Upper lobe of left lung (tissue), 6 donors: ENCODE data around the gene TENM4. TPM values are rescaled to one million over a fixed set of nuclear protein-coding genes. Genes with fewer than 3 reads are reported as not detected.

Experiments
- ATAC-seq, 2 donors: fragments of 200-7000 bp; cut with Tn5 transposase; one replicate each; pipeline ENCODE4 v1.9.1; 2022; ENCODE audit warnings: mild to moderate bottlenecking in 2 of 2, moderate library complexity in 2 of 2; ENCODE audit not compliant: low FRiP score in 2 of 2
- DNase-seq, 2 donors: peaks; one replicate each; pipeline ENCODE4 v3.0.0-alpha.2; 2019 to 2020
- H3K27ac ChIP-seq, 4 donors: fragments of 200-600 bp; sonication (generic); one replicate each; pipeline ENCODE4 v1.5.1; 2016 to 2019
- H3K27me3 ChIP-seq, 4 donors: fragments of 200-600 bp; sonication (generic); one replicate each; pipeline ENCODE4 v1.5.1; 2017 to 2019
- H3K36me3 ChIP-seq, 4 donors: fragments of 200-600 bp; sonication (generic); one replicate each; pipeline ENCODE4 v1.5.1; 2016 to 2019
- H3K4me1 ChIP-seq, 4 donors: fragments of 200-600 bp; sonication (generic); one replicate each; pipeline ENCODE4 v1.5.1; 2018 to 2019
- H3K4me3 ChIP-seq, 4 donors: fragments of 200-600 bp; sonication (generic); one replicate each; pipeline ENCODE4 v1.5.1; 2017 to 2019; ENCODE audit warnings: mild to moderate bottlenecking in 2 of 4, moderate library complexity in 1 of 4
- H3K9me3 ChIP-seq, 4 donors: fragments of 200-600 bp; sonication (generic); one replicate each; pipeline ENCODE4 v1.5.1; 2018 to 2019
- EP300 ChIP-seq, 4 donors: sonication (generic); formaldehyde crosslinking; IDR thresholded peaks; one replicate each; pipeline ENCODE4 v1.5.1; 2017; ENCODE audit warnings: antibody characterized with exemption in 4 of 4, control low read depth in 2 of 4
- POLR2A ChIP-seq, 4 donors: fragments of 450-650 bp; IDR thresholded peaks; one replicate each; pipeline ENCODE4 v1.5.1; 2016 to 2017; ENCODE audit warnings: antibody characterized with exemption in 4 of 4, mild to moderate bottlenecking in 2 of 4
- POLR2AphosphoS5 ChIP-seq, 2 donors: sonication (generic); formaldehyde crosslinking; IDR thresholded peaks; one replicate each; pipeline ENCODE4 v1.5.1; 2017; ENCODE audit warnings: antibody characterized with exemption in 2 of 2
- WGBS, 2 donors: methylation state at CpG; one replicate each; pipeline ENCODE4 v1.1.5; 2017 to 2018; 5-methylcytosine and 5-hydroxymethylcytosine counted together
- total RNA-seq, 6 donors: library from RNA; depleted of rRNA in 4 of 6; stranded (reverse); fragments of >200 nt in 4 of 6; gene quantifications; one replicate each; pipeline versions ENCODE4 v1.1.0 to v1.2.1, GENCODE V29; 2016 to 2021
- TF ChIP-seq, protein P1 (sequence below), 6 experiments: fragments of 450-650 bp in 4 of 6; fragments of 200-600 bp in 2 of 6; sonication (generic) in 2 of 6; IDR thresholded peaks; one replicate each; pipeline ENCODE4 v1.5.1; 2016 to 2019; ENCODE audit warnings: antibody characterized with exemption in 6 of 6
- donor health status: DM: no; HTN: no; CAD: no; lungs with moderate emphysema.
- donor health status: DM: no; HTN: yes; CAD: no; lungs with severe emphysema.

The TENM4 gene
- total RNA-seq, 6 donors from 2014 or later = 0.11 to 20.0 (median 3.7) TPM

DNA sequence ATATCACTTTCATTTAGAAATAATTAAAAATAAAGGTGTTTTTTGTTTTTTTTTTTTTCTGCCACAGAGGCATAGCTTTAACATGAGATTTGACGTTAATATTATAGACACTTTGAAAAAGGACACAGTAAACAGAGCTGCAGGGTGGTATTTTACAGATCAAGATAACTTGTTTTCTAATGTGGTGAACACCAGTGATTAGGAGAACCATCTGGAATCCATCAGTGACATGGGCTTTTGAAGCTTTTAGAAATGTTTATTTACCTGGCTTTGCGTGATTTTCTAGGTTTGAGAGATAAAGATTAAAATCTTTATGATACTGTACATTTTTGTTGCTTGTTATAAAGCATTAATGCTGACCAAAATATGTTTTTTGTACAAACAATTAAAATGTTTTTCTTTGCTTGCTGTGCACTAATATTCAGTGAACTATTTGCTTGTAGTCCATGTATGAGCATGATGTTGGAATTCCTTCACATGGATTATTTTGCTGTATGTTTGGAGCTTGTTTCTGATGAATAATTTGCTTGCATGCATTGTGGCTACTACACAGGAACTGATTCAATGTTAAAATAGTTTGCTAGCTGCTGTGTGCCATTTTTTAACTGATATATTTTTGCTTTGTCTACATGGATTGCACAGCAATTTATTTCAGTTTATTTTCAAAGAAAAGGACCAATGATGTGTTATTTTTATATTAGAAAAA is 514.0 kb downstream of the TENM4 start:
- ATAC-seq (no peak), DNase-seq (no peak)
- H3K4me1 ChIP-seq = no peaks in the 10 kb centered on the region
- no peaks in the 10 kb centered on the region for H3K36me3 ChIP-seq
- 63 to 76% methylated on average over 2 of the region's 2 CpGs for WGBS, 2 donors
- no peak overlapping the region for H3K4me3 ChIP-seq
- no peak overlapping the region for H3K27ac ChIP-seq
- H3K9me3 ChIP-seq = no peaks in the 10 kb centered on the region
- no peaks in the 10 kb centered on the region for H3K27me3 ChIP-seq
- TF ChIP-seq POLR2AphosphoS5 (IDR thresholded peaks at IDR 0.05) = no peak
- TF ChIP-seq EP300 (IDR thresholded peaks at IDR 0.05) = no peak
- TF ChIP-seq, protein P1, sequence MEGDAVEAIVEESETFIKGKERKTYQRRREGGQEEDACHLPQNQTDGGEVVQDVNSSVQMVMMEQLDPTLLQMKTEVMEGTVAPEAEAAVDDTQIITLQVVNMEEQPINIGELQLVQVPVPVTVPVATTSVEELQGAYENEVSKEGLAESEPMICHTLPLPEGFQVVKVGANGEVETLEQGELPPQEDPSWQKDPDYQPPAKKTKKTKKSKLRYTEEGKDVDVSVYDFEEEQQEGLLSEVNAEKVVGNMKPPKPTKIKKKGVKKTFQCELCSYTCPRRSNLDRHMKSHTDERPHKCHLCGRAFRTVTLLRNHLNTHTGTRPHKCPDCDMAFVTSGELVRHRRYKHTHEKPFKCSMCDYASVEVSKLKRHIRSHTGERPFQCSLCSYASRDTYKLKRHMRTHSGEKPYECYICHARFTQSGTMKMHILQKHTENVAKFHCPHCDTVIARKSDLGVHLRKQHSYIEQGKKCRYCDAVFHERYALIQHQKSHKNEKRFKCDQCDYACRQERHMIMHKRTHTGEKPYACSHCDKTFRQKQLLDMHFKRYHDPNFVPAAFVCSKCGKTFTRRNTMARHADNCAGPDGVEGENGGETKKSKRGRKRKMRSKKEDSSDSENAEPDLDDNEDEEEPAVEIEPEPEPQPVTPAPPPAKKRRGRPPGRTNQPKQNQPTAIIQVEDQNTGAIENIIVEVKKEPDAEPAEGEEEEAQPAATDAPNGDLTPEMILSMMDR (IDR thresholded peaks at IDR 0.05) = no peak

DNA sequence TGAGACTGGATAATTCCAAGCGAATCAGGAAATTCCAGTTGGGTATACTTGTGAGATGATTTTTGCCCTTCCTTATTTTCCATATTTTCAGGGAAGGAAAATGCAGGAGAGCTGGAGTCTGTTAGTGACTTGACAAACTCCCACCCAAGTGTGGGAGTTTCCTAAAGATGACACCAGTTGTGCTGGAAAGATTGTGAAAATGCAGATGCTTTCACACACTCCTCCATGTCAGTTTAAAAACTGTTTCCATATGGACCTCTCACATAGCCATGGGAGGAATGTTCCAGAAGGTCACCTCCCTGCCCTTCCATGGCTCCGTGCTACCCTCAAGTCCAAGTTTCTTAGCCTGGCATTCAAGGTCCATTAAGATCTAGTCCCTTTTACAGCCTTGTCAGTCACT is 515.4 kb downstream of the TENM4 start:
- no peak overlapping the region for H3K27ac ChIP-seq
- WGBS, 2 donors = 77 to 83% methylated on average over 2 of the region's 2 CpGs
- no peak for ATAC-seq

DNA sequence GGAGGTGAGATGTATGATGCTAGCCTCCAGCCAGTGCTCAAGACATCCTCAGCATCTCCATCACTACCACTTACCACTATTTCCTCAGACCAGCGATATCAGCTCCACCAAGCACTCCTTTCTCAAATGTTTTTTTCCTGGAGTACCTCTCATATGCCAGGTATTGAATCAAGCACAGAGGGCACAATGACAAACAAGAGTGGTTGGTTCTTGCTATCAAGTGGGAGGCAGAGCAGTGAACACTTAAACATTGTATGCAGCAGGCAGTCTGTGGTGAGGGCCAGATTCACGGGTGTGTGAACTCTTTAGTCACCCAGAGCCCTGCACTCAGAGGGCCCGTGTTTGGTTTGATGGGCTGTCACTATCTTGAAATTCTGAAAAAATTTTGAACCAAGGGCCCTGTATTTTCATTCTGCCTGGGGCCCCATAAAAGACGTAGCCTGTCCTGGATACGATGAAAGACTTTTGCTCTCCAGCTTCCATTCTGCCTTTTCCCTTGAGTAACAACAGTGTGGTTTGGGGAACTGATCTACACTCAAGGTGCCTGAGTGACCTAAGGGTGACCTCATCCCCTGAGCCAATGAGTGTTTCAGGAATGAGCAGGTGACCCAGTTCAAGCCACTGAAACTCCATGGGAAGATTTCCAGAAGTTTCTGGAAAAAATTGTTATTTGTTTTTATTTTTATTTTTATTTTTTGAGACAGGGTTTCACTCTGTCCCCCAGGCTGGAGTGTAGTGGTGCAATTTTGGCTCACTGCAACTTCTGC is 517.8 kb downstream of the TENM4 start:
- ATAC-seq (peak in 1 of 2 donors; percentile 16), DNase-seq (no peak)
- WGBS, 2 donors = 72 to 80% methylated on average over 5 of the region's 5 CpGs

More for the DNA sequence above, 515.4 kb downstream of the TENM4 start:
- no peak for DNase-seq
- no peaks in the 10 kb centered on the region for H3K4me1 ChIP-seq
- H3K4me3 ChIP-seq = no peak overlapping the region
- H3K36me3 ChIP-seq = no peaks in the 10 kb centered on the region
- H3K9me3 ChIP-seq = no peaks in the 10 kb centered on the region
- no peaks in the 10 kb centered on the region for H3K27me3 ChIP-seq
- no peak for TF ChIP-seq EP300 (IDR thresholded peaks at IDR 0.05)

DNA sequence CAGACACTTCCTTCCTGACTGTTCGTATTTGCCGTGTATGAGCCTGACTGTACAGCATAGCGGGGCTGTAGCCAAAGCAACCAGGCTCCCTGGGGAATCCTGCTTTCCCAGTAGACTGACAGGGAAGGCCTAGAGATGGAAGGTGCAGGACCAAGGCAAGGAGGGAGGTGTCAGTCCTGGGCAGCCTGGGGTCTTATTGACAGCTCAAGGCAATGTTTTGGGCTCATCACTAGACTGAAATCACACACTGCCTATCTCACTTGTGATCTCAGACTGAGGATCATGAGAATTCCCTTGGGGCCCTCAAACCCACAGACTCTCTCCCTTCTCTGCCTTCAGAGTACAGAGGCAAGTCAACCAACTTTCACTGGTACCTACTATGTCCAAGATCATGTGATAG is 519.3 kb downstream of the TENM4 start:
- H3K27ac ChIP-seq = no peak overlapping the region
- no peak for TF ChIP-seq EP300 (IDR thresholded peaks at IDR 0.05)
- TF ChIP-seq POLR2A (IDR thresholded peaks at IDR 0.05) = no peak
- TF ChIP-seq POLR2AphosphoS5 (IDR thresholded peaks at IDR 0.05) = no peak
- TF ChIP-seq, protein P1 (IDR thresholded peaks at IDR 0.05) = no peak
- H3K4me3 ChIP-seq = no peak overlapping the region
- H3K36me3 ChIP-seq = no peaks in the 10 kb centered on the region
- 55 to 60% methylated on average over 3 of the region's 3 CpGs for WGBS, 2 donors
- H3K9me3 ChIP-seq = no peaks in the 10 kb centered on the region
- DNase-seq = no peak
- no peaks in the 10 kb centered on the region for H3K4me1 ChIP-seq
- ATAC-seq = no peak
- no peaks in the 10 kb centered on the region for H3K27me3 ChIP-seq

More for the DNA sequence above, 517.8 kb downstream of the TENM4 start:
- H3K27ac ChIP-seq = no peak overlapping the region
- no peak overlapping the region for H3K4me3 ChIP-seq
- H3K27me3 ChIP-seq = no peaks in the 10 kb centered on the region
- H3K9me3 ChIP-seq = no peaks in the 10 kb centered on the region
- H3K36me3 ChIP-seq = no peaks in the 10 kb centered on the region
- no peaks in the 10 kb centered on the region for H3K4me1 ChIP-seq
- no peak for TF ChIP-seq EP300 (IDR thresholded peaks at IDR 0.05)
- TF ChIP-seq POLR2A (IDR thresholded peaks at IDR 0.05) = no peak
- TF ChIP-seq, protein P1 (IDR thresholded peaks at IDR 0.05) = no peak
- no peak for TF ChIP-seq POLR2AphosphoS5 (IDR thresholded peaks at IDR 0.05)

DNA sequence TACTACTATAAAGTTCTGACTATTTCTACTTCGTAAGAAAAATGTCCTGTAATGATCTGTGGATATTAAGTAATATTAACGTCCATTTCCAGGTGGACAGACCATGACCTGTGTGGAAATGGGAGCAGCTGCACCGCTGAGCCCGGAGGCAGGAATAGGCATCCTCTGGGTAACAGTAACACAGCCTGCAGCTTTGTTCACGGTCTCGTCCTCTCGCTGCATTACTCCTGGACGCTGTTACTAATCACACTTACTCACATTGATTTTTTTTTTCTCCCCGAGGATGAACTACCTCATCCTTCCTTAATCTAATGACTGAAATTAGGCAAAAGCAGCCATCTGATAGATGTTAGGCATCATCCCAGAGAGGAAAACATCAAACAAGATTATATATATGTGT is 520.5 kb downstream of the TENM4 start:
- TF ChIP-seq, protein P1 (IDR thresholded peaks at IDR 0.05) = no peak
- TF ChIP-seq POLR2A (IDR thresholded peaks at IDR 0.05) = no peak
- no peak for TF ChIP-seq EP300 (IDR thresholded peaks at IDR 0.05)
- TF ChIP-seq POLR2AphosphoS5 (IDR thresholded peaks at IDR 0.05) = no peak
- Histone ChIP-seq H3K9me3 (no peaks in the 10 kb centered on the region), H3K4me1 (no peaks in the 10 kb centered on the region), H3K27ac (no peak overlapping the region), H3K27me3 (no peaks in the 10 kb centered on the region), H3K4me3 (no peak overlapping the region), H3K36me3 (no peaks in the 10 kb centered on the region)
- DNase-seq = no peak
- 76 to 90% methylated on average over 9 of the region's 9 CpGs for WGBS, 2 donors
- no peak for ATAC-seq
